Measurements from ENCODE around the gene HASPIN.

DNA sequence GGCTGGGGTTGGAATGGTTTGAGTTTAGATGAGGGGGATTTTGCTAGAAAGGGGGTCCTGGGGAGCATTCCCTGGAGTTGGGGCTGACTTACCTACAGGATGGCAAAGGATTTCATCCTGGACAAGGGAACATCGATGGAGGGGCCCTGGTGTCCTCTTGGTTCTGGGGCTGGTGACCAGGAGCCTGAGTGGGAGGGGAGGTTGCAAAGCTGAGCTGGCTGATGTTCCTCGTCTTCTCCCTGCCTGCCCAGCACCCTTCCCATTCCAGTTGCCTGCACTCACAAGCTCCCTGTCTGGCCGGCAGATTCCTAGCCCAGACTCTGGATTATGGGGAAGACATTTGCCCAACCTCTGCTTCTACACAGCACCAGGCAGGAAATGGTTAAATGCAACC lies 40.1 kb downstream of the HASPIN start:
- TF ChIP-seq, protein P1, sequence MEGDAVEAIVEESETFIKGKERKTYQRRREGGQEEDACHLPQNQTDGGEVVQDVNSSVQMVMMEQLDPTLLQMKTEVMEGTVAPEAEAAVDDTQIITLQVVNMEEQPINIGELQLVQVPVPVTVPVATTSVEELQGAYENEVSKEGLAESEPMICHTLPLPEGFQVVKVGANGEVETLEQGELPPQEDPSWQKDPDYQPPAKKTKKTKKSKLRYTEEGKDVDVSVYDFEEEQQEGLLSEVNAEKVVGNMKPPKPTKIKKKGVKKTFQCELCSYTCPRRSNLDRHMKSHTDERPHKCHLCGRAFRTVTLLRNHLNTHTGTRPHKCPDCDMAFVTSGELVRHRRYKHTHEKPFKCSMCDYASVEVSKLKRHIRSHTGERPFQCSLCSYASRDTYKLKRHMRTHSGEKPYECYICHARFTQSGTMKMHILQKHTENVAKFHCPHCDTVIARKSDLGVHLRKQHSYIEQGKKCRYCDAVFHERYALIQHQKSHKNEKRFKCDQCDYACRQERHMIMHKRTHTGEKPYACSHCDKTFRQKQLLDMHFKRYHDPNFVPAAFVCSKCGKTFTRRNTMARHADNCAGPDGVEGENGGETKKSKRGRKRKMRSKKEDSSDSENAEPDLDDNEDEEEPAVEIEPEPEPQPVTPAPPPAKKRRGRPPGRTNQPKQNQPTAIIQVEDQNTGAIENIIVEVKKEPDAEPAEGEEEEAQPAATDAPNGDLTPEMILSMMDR (IDR thresholded peaks at IDR 0.05), result no peak
- TF ChIP-seq ZFX (IDR thresholded peaks at IDR 0.05; ENCODE audit: borderline replicate concordance), result no peak
